Measurements from ENCODE around the gene FAM76A. TPM values are rescaled to one million over a fixed set of nuclear protein-coding genes. Genes with fewer than 3 reads are reported as not detected.

FAM76A gene
- total RNA-seq, 3 donors from 2014 or later, result 10.3 to 13.0 (median 11.0) TPM

Other genes starting within 250 kb of the FAM76A start
- 10 to 100 TPM; 82.2 to 98.7 (median 87.1) TPM for gene WASF2, start 235.8 kb upstream of the FAM76A start, total RNA-seq
- gene AHDC1, start 121.8 kb upstream of the FAM76A start, total RNA-seq, result 1 to 10 TPM; 7.6 to 9.4 (median 8.6) TPM
- under 1 TPM; 0.08 to 0.65 (median 0.61) TPM for gene FGR, start 90.8 kb upstream of the FAM76A start, total RNA-seq
- gene IFI6, start 53.8 kb upstream of the FAM76A start, total RNA-seq, result 10 to 100 TPM in 2 of 3 donors, 1 to 10 TPM in 1; 9.1 to 18.9 (median 15.4) TPM
- gene STX12, start 47.3 kb downstream of the FAM76A start, total RNA-seq, result 10 to 100 TPM; 18.5 to 27.2 (median 25.2) TPM
- 10 to 100 TPM; 67.7 to 82.5 (median 75.9) TPM for gene PPP1R8, start 104.8 kb downstream of the FAM76A start, total RNA-seq
- 10 to 100 TPM in 1 of 3 donors, 1 to 10 TPM in 2; 7.5 to 14.2 (median 9.9) TPM for gene THEMIS2, start 146.6 kb downstream of the FAM76A start, total RNA-seq
- gene RPA2, start 188.6 kb downstream of the FAM76A start, total RNA-seq, result 100 to 1,000 TPM; 126 to 136 (median 130) TPM
- under 1 TPM; 0.16 to 0.43 (median 0.22) TPM for gene SMPDL3B, start 209.0 kb downstream of the FAM76A start, total RNA-seq
- gene XKR8, start 234.0 kb downstream of the FAM76A start, total RNA-seq, result 1 to 10 TPM; 6.8 to 8.3 (median 7.0) TPM

All from activated T-cell treated with anti-CD3 and anti-CD28 coated beads, Interleukin-2, amount 50 U/mL, for 4 hours (primary cell).